GM12878 (cell line): ENCODE measurements around the gene NCOA4. TPM values are rescaled to one million over a fixed set of nuclear protein-coding genes. Genes with fewer than 3 reads are reported as not detected.
A peak's percentile ranks its signal among the peaks of the same experiment; 100 is the strongest.
"Not testable (repeated sequence)": the region's sequence is repeated elsewhere in the genome, so short reads cannot be mapped to it uniquely, and the experiment has no call there.

Source experiments
- ATAC-seq: fragments of 200-7000 bp; cut with Tn5 transposase; 3 replicates; pipeline ENCODE4 v1.9.1; 2020; ENCODE audit warnings: mild to moderate bottlenecking, moderate library complexity
- BruUV-seq: library from RNA; stranded (reverse); fragments of 400-500 nt; replicated peaks from 2 replicates; lab custom pipeline; 2021; lab: Mats Ljungman, UMichigan
- CTCF ChIA-PET: fragments of 300-600 bp; sonication (Branson Sonifier 250); formaldehyde crosslinking; extraction: SDS; loops from one replicate; lab custom pipeline; 2021; ENCODE audit warnings: inconsistent platforms; lab: Yijun Ruan, JAX
- POLR2A ChIA-PET: fragments of 350-600 bp; formaldehyde crosslinking; extraction: SDS; loops from one replicate; lab custom pipeline; 2021; ENCODE audit warnings: inconsistent platforms; lab: Charles Lee
- RAD21 ChIA-PET: fragments of 300-600 bp; sonication (Branson Sonifier 250); formaldehyde crosslinking; loops from one replicate; lab custom pipeline; 2023; ENCODE audit warnings: antibody characterized with exemption; ENCODE audit not compliant: unreplicated experiment; lab: Charles Lee
- SMC1A ChIA-PET: fragments of 300-600 bp; sonication (Branson Sonifier 250); formaldehyde crosslinking; loops from one replicate; lab custom pipeline; 2023; ENCODE audit not compliant: unreplicated experiment, uncharacterized antibody; lab: Charles Lee
- DNase-seq: peaks from one replicate; pipeline ENCODE4 v3.0.0-alpha.2; 2011; ENCODE audit warnings: low read depth, low spot score
- FAIRE-seq: peaks from 3 replicates; lab custom pipeline; 2011; peaks lifted over from hg19 to GRCh38; lab: Jason Lieb, UNC
- H2AFZ ChIP-seq: 2 replicates; pipeline ENCODE4 v1.6.0; 2011; ENCODE audit warnings: low read depth, low read length, control low read depth; ENCODE audit not compliant: control insufficient read depth
- H3K27ac ChIP-seq: 2 replicates; pipeline ENCODE4 v1.5.1; 2011; ENCODE audit warnings: control low read depth; ENCODE audit not compliant: control insufficient read depth, insufficient read depth
- H3K27me3 ChIP-seq, 2 experiments: replicated peaks in 1 of 2; 2 replicates each; pipeline versions ENCODE4 v1.6.0 to v1.6.1; 2011; ENCODE audit warnings: low read length in 1 of 2; ENCODE audit not compliant: control insufficient read depth in 2 of 2, insufficient read depth in 2 of 2
- H3K36me3 ChIP-seq, 2 experiments: 2 replicates each; pipeline ENCODE4 v1.5.1; 2011; ENCODE audit warnings: low read length in 1 of 2; ENCODE audit not compliant: control insufficient read depth in 2 of 2, insufficient read depth in 2 of 2
- H3K4me1 ChIP-seq: 2 replicates; pipeline ENCODE4 v1.6.1; 2011; ENCODE audit warnings: mild to moderate bottlenecking, low read length, moderate library complexity, mixed read lengths; ENCODE audit not compliant: control insufficient read depth, insufficient read depth
- H3K4me2 ChIP-seq: 2 replicates; pipeline ENCODE4 v1.6.0; 2011; ENCODE audit warnings: control low read depth; ENCODE audit not compliant: control insufficient read depth, insufficient read depth
- H3K4me3 ChIP-seq: fragments of 200-600 bp; sonication (generic); 2 replicates; pipeline ENCODE4 v1.5.1; 2016
- H3K79me2 ChIP-seq: 2 replicates; pipeline ENCODE4 v1.6.0; 2011; ENCODE audit warnings: low read length; ENCODE audit not compliant: control insufficient read depth, insufficient read depth
- H3K9ac ChIP-seq: 2 replicates; pipeline ENCODE4 v1.8.0; 2011; ENCODE audit warnings: low read length, control low read depth, mixed read lengths; ENCODE audit not compliant: control insufficient read depth, insufficient read depth
- H3K9me3 ChIP-seq: replicated peaks from 3 replicates; pipeline ENCODE4 v1.5.1; 2011; ENCODE audit warnings: mild to moderate bottlenecking, low read length; ENCODE audit not compliant: control insufficient read depth, insufficient read depth
- H4K20me1 ChIP-seq: 2 replicates; pipeline ENCODE4 v1.6.0; 2011; ENCODE audit not compliant: control insufficient read depth, insufficient read depth
- BCL3 ChIP-seq: IDR thresholded peaks from 2 replicates; pipeline ENCODE4 v1.6.1; 2011; ENCODE audit warnings: borderline replicate concordance, low read depth, mild to moderate bottlenecking, moderate library complexity, low read length; ENCODE audit not compliant: insufficient read depth, poor library complexity, severe bottlenecking
- MYB ChIP-seq: fragments of 150-350 bp; IDR thresholded peaks from 2 replicates; pipeline ENCODE4 v1.6.1; 2014; ENCODE audit warnings: mild to moderate bottlenecking, low read depth, low read length, borderline replicate concordance
- MYC ChIP-seq: IDR thresholded peaks from 2 replicates; pipeline ENCODE4 v1.6.1; 2011; ENCODE audit warnings: mild to moderate bottlenecking, low read length, moderate library complexity, inconsistent platforms; ENCODE audit not compliant: insufficient read depth, insufficient replicate concordance, insufficient read length, severe bottlenecking
- PML ChIP-seq: IDR thresholded peaks from 2 replicates; pipeline ENCODE4 v1.6.1; 2012; ENCODE audit warnings: low read length, inconsistent platforms
- WGBS: methylation state at CpG from one replicate; pipeline ENCODE4 v1.1.6; 2016; ENCODE audit warnings: low lambda C conversion rate; ENCODE audit not compliant: insufficient replicate concordance, insufficient coverage; ENCODE audit errors: missing lambda C conversion rate; 5-methylcytosine and 5-hydroxymethylcytosine counted together
- in situ Hi-C: fragments of 300-500 bp; cut with MboI; formaldehyde crosslinking; loops from 9 replicates; pipeline ENCODE4 v1.14.3; 2018; ENCODE audit warnings: mixed read lengths
- intact Hi-C: fragments of 100-400 bp; cut with micrococcal nuclease; formaldehyde crosslinking; loops from one replicate; pipeline ENCODE4 v1.14.2; 2022; ENCODE audit not compliant: unreplicated experiment
- polyA plus RNA-seq, 11 experiments: library from polyadenylated mRNA; depleted of rRNA in 4 of 11; unstranded in 6 of 11; stranded (reverse) in 5 of 11; fragments of >200 nt; fragmentation: Nextera tagmentation in 4 of 11; fragmentation: Illumina TruSeq in 1 of 11; extraction: Ambion mirVana in 4 of 11; extraction: Trizol in 1 of 11; gene quantifications; 1 replicate in 1 of 11; 2 replicates in 10 of 11; pipeline versions ENCODE4 v1.2.1 to v1.2.3, GENCODE V29; 2011 to 2016; ENCODE audit warnings: inconsistent platforms in 2 of 11, missing spikeins in 2 of 11, low read depth in 1 of 11
- total RNA-seq, 4 experiments: library from RNA; depleted of rRNA in 3 of 4; stranded (reverse); fragments of >200 nt in 3 of 4; fragmentation: Illumina TruSeq in 1 of 4; extraction: Trizol in 1 of 4; gene quantifications; 2 replicates each; pipeline versions ENCODE4 v1.2.1 to v1.2.3, GENCODE V29; 2013 to 2021
- TF ChIP-seq, protein P1 (sequence below): fragments of 450-650 bp; IDR thresholded peaks from 2 replicates; pipeline ENCODE4 v1.6.1; 2017; ENCODE audit warnings: mild to moderate bottlenecking
- TF ChIP-seq, protein P2 (sequence below): fragments of 450-650 bp; IDR thresholded peaks from 2 replicates; pipeline ENCODE4 v1.6.1; 2016; ENCODE audit warnings: mild to moderate bottlenecking, moderate library complexity, borderline replicate concordance

NCOA4 gene
- total and polyA plus RNA-seq, 10 of the 15 experiments (the other 5 are each of a cell fraction or from before 2014, with no cell fraction given): 57.5 to 119 (median 100) TPM

DNA sequence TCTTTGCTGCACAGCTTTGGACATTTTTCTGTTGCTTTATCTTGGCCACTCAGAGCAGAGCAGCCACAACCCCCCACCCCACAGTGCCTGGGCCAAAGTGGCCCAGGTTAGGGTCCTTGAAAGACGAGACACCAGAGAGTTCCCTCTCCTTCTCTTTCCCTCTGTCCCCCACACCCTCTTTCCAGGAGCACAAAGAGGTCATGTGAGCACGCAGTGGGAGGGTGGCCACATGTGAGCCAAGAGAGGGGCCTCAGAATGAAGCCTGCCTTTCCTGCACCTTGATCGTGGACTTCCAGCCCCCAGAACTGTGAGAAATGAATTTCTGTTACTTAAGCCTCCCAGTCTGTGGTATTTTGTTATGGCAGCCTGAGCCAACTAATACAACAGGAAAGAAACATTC, 30.3 kb upstream of the NCOA4 start (continued):
- no peak for TF ChIP-seq MYB
- TF ChIP-seq PML: no peak
- TF ChIP-seq BCL3: no peak
- TF ChIP-seq MYC: no peak
- TF ChIP-seq, protein P1, sequence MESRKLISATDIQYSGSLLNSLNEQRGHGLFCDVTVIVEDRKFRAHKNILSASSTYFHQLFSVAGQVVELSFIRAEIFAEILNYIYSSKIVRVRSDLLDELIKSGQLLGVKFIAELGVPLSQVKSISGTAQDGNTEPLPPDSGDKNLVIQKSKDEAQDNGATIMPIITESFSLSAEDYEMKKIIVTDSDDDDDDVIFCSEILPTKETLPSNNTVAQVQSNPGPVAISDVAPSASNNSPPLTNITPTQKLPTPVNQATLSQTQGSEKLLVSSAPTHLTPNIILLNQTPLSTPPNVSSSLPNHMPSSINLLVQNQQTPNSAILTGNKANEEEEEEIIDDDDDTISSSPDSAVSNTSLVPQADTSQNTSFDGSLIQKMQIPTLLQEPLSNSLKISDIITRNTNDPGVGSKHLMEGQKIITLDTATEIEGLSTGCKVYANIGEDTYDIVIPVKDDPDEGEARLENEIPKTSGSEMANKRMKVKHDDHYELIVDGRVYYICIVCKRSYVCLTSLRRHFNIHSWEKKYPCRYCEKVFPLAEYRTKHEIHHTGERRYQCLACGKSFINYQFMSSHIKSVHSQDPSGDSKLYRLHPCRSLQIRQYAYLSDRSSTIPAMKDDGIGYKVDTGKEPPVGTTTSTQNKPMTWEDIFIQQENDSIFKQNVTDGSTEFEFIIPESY: no peak

GRCh38 chr10:46057927-46058326, 27.5 kb upstream of the NCOA4 start:
- H2AFZ ChIP-seq, H4K20me1 ChIP-seq, H3K79me2 ChIP-seq, H3K9ac ChIP-seq, CTCF ChIA-PET, FAIRE-seq, intact Hi-C loops, RAD21 ChIA-PET, in situ Hi-C loops, DNase-seq, H3K4me2 ChIP-seq, H3K4me3 ChIP-seq, H3K27me3 ChIP-seq, H3K27ac ChIP-seq, H3K4me1 ChIP-seq, SMC1A ChIA-PET, POLR2A ChIA-PET, BruUV-seq, H3K9me3 ChIP-seq, H3K36me3 ChIP-seq, ATAC-seq: not testable (repeated sequence)
- WGBS: 71% methylated on average over 5 of the region's 5 CpGs
- TF ChIP-seq, protein P2, sequence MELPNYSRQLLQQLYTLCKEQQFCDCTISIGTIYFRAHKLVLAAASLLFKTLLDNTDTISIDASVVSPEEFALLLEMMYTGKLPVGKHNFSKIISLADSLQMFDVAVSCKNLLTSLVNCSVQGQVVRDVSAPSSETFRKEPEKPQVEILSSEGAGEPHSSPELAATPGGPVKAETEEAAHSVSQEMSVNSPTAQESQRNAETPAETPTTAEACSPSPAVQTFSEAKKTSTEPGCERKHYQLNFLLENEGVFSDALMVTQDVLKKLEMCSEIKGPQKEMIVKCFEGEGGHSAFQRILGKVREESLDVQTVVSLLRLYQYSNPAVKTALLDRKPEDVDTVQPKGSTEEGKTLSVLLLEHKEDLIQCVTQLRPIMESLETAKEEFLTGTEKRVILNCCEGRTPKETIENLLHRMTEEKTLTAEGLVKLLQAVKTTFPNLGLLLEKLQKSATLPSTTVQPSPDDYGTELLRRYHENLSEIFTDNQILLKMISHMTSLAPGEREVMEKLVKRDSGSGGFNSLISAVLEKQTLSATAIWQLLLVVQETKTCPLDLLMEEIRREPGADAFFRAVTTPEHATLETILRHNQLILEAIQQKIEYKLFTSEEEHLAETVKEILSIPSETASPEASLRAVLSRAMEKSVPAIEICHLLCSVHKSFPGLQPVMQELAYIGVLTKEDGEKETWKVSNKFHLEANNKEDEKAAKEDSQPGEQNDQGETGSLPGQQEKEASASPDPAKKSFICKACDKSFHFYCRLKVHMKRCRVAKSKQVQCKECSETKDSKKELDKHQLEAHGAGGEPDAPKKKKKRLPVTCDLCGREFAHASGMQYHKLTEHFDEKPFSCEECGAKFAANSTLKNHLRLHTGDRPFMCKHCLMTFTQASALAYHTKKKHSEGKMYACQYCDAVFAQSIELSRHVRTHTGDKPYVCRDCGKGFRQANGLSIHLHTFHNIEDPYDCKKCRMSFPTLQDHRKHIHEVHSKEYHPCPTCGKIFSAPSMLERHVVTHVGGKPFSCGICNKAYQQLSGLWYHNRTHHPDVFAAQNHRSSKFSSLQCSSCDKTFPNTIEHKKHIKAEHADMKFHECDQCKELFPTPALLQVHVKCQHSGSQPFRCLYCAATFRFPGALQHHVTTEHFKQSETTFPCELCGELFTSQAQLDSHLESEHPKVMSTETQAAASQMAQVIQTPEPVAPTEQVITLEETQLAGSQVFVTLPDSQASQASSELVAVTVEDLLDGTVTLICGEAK: peak; percentile 61
